ENCODE results near the gene LEF1.

LEF1 gene

DNA sequence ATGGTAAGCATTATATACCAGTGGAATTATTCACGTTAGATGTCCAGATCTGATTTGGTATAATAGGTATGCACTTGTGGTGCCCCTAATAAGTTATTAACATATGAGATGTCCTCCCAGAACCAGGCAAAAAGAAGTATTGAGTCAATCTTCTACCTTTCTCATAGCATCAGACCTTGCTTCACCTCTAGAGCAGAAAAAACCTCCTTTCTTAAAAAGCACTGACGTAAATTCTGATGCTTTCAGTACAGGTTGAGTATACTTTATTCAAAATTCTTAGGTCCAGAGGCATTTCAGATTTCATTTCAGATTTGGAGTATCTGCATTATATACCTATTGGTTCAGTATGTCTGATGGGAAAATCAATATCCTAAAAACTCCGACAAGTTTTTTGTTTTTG lies 22.4 kb downstream of the LEF1 start:
- DNase-seq, result no peak

DNA sequence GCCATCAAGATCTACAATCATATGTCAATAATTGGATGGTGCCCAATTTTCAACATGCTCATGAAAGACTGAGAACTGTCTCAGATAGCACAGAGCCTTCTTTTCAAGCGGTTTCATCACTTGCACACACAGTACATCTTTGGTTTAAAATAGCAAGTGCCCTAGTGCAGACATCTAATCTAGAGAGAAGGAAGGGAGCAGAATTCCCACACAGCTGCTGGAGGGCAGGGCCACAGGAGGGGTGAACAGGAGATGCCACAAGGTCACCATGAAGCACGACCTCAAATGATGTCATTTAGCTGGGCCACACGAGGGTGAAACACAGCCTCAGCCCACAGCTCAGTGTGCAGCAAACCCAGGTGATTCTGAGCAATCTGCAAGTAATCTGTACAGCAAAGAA lies 24.3 kb downstream of the LEF1 start:
- DNase-seq, result no peak

DNA sequence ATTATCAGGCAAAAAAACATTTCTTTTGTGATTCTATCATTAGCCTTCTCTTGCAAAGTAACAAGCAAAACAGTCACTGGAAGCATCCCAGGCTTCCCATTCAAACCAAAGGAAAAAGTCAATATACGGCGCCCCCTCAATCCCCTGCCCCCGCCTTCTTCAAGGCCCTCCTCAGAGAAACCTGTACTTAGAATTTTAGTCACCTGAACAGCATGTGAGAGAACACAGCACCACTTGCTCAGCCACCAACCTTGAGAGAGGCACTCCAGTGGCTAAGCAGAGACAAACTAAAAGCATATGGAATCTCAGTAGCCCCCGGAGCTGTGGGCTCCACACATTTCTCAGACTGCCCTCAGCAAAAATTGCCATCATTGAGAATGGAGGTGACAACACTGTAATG lies 25.2 kb downstream of the LEF1 start:
- no peak for DNase-seq

DNA sequence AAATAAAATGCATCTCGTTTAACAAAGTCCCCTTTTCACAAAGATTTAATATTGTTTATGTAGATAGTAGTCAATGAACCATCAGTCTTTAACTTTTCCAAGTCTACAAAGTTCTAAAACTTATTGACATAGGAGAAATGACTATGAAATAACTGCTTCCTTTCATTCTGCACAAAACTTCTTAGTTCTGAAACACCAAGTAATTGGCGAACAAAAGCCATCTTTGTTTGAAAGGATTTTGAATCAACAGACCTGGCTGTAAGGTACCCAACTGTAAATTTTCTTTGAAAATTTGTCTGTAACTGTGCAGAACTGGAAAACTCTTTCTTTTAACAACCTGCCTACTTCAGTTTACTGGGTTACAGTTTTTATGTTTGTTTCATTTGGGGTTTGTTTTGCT lies 25.9 kb downstream of the LEF1 start:
- DNase-seq, result no peak

DNA sequence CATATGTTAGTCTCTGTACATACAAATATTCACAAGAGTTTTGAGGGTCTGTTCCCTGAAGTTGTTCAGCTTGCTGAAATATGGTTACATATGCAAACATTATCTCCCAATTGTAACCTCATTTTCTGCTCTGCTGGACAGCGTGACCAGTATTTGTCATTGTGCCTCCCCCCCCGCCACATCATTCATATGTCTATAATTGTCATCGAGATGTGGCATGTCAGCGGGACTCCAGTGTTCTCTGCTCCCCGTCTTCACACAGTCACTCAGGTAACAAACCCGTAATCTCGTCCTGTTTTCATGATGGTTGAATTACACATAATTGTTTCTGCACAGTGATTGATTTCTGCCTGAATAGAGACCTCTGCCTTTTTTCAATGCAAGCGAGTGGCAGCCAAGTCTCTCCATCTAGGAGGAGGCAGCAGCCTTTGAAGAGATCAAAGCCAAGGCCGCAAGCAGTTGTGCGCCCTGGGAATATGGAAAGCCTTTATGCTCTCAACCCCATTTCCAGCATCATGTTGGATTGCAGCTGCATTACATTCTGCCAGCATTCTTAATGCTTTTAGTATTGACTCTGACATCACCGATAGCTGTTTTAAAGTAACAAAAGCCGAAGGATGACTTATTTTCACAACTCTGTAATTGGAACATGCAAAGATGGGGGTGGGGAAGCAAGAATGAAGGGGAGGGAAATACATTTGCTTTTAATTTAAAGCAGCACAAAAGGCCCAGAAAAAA lies 27.4 kb downstream of the LEF1 start:
- DNase-seq, result no peak

DNA sequence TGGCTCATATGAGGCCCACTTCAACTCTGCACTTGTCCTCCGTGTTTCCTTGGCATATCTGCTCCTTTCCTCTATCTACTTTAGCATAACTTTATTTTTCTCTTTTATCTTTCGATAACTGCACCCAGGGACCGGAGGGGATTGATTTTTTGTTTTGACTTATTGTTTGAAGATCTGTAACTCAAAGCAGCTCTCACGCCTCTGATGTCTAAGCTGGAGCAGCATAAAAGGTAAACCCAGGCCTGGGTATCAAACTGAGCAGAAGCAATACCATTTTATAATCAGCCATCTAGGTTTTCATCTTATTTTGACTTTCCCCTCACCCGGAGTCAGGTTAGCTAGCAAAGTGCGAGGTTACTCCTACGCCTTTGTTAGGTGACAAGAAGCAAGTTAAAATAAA lies 28.4 kb downstream of the LEF1 start:
- DNase-seq, result no peak

DNA sequence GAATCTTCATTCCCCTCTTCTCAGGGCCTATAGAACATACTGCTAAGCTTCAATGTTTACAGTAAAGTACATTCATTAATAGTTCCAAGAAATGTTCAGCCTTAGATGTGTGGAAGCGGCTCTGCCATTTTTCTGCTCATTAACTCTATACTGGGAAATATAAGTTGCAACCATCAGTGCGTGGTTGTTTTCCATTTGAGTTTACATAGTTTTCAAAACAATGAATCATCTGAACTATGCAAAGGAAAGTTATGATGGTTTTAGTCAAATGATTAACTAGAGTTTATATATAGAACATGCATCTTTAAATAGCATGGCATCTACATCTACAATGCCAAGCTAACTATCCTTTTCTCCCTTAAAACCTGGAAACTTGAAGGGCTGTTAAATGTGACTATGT lies 29.6 kb downstream of the LEF1 start:
- peak; percentile 5 for DNase-seq

DNA sequence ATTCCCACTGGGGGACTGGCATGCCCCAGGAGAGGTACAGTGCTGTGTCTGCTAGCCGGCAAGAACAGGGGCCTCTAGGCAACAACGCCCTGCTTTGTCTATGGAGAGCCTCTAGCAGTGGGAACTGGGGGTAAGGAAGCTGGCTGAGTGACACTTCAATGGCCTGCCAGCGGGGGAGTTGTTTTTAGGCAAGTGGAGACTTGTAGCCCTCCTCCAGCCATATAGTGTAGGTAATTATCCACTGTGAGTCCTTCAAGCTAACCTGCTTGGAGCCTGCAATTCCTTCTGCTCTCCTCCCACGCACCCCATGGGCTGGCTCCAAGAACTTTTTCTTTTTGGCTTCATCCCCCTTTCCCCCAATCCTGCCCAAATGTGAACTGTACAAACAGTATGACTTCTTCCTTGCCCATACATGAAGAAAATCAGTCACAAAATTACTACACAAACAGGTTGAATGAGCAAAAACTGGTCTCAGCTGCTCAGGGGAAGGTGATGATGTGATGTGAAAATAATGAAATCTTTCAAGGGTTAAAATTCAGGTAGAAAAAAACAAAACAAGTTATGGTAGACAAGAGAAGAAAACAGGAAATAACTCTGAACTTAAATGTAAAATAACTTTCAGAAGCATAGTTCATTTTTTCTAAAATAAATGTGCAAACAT lies 33.1 kb downstream of the LEF1 start:
- no peak for DNase-seq

DNA sequence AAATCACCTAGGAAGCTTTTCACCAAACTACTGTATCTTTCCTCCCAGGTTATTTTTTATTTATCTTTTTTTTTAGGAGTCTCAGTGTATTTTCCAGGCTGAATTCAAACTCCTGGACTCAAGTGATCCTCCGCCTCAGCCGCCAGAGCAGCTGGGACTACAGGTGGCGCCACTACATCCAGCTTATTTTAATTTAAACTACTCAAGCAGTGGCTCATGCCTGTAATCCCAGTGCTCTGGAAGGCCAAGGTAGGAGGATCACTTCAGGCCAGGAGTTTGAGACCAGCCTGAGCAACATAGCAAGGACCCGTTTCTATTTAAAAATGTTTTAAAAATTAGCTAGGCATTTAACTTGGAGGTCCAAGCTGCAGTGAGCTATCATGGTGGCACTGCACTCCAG lies 37.8 kb downstream of the LEF1 start:
- no peak for DNase-seq

DNA sequence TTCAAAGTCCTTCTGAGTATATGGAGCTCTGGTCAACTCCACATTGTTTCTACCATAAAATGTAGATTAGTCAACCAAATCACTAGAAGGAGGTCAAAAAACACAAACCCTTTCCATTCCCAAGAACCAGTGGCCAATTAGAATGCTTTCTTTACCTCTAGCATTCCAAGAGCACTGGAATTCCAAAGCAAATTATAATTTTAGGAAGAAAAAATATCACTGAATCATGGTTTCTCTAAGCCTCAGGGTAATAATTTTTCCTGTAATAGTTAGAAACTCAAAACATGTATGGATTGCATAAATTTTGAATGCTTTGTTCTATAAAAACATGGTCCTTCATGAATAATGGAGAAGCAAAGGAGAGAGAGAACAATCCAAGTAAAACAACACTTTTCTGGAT lies 39.5 kb downstream of the LEF1 start:
- DNase-seq, result no peak

DNA sequence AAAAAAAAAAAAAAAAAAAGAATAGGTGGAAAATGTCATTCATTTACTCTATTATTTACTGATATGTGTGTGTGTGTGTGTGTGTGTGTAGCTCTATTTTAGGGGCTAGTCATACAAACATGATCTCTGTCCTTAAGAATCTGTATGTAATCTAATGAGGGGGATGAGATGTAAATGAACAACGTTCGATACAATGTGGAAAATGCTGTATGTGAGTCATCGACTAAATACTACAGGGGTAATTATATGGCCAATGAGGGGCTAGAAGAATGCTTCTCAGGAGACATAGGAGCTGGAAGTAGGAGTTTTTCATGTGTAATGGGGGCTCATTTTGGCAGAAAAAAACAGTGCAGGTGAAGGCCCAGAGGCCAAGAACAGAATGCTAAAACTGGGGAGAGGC lies 41.9 kb downstream of the LEF1 start:
- DNase-seq, result no peak

DNA sequence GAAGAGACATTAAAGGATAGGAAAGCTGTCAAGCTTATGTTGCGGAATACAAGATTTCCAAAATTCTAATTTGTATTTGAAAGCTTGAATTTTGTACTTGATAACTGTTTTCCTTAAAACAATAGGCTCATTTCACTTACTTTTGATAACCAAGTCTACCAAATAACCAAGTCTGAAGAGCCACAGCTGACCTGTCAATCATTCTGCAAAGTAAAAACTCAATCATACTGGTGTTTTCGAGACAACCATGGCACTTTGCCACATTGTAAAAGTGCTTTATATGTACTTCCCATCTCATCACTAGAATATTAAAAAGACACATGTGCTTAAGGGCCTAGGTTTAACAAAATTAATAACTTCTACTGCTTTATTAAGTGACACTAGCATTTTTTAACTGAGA lies 47.9 kb downstream of the LEF1 start:
- no peak for DNase-seq

DNA sequence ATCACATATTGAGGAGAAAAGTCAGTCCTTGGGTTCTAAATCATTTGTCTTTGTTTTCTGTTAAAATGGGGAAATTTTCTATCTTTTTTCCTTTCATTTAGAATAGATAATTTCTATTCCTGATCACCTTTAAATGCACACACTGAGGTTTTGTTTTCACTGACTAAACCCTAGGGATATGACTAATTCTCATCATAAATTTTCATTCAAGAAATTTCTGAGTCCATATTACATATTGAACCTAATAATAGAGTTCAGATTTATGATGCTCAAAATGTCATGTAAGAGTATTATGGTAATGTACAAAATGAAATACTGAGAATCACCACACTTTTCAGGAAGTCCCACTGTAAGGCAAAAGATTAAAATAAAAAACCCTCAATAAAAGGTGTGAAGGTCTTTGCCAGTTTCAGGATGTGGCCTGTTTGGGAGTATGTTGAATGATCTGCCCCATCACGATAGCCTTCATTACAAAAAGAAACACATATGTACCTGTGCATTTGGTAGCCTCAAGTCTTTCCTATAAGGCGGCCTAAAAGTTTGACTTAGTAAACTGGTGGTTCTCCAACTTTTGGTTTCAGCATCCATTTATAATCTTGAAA lies 49.4 kb downstream of the LEF1 start:
- DNase-seq, result no peak

DNA sequence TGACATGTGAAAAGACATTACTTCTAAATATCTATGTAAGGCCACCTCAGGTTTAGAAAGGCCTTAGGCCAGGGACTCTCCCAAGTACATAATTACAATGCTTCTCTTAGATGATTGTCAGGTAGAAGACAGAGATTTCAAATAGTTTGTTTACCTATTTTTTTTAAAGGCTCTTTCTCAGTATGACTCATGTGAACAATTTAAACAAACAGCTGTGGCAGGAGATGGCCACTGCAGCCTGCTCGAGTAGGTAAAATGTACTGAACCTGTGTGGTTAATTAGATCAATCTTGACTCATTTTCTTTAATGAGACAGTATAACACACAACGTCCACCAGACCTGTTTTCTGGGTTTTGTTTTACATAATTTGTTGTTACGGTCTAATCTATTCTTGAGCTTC lies 50.2 kb downstream of the LEF1 start:
- DNase-seq, result no peak

DNA sequence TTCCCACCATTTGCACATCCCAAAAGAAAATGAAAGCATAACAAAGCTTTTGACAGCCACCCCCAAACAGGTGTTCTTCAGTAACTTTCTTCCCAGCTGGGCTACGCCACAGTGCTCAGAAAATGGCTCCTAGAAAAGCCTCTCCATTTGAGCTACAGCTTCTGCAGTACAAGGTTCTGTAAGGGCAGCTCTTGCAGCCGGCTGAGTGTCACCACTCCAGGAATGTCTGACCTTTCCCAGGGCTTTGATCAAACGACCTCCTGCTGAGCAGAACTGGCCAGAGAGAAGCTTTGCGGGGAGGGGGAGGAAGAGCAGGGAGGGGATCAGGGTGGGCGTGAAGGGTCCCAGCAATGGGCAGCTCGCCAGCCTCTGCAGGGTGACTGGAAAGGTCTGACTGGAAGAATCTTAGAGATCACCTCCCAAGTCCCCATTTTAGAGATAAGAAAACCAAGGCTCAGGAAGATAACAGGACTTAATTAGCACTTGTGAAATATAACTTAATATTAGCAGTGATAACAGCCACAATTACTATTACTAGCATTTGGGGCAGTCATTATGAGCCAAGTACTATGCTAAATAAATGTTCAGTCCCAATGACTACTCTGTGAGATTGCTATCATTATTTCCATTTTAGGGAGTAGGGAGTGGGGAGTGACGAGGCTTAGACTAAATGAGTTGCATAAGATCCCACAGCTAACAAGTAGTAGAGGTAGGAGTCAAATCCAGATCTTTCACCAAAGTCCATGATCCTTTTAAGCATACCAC lies 51.1 kb downstream of the LEF1 start:
- no peak for DNase-seq

DNA sequence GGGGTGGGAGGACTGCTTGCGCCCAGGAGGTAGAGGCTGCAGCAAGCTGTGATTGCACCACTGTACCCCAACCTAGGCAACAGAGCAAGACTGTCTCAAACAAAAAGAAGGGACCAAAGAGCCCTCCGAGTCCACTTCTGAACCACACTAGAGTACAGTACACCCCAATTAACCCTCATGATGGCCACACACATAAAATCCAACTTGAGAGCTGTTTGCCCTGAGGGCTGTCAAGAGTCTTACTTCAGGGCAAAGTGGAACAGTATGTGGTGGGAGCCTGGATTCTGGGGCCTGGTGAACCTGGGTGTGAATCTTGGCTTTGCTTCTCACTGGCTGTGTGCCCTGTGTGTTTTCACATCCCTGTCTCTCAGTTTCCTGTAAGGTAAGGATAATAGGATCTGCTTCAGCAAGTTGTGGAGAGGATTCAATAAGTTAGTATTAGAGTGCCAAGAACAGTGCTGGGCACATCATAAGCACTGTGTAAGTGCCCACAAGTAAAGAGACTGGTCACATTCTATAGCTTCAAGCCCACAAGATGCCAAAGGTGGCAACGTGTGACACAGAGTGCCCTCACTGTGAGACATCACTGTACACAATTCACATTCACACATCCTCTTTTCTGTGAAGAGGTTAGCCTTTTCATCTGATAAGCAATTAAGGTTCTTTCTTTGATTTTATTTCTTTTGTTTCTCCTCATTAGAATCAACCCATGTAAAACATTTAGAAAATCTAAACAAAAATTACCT lies 52.1 kb downstream of the LEF1 start:
- DNase-seq, result no peak

DNA sequence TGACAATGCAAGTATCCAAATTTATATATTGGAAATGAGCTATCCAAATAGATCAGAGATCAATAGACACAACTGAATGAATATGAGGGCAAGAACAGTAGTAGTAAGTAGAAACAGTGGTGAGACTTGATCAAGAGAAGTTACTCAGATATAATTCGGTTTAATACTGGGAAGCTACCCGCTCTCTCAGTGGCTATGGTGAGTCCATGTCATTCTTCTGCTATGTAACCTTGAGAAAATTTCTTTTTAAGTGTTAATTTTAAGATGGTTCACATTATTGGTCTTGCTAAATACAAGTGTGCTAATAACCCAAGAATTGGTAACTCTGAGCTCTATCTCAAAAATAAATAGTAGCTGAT lies 53.6 kb downstream of the LEF1 start:
- DNase-seq, result no peak

DNA sequence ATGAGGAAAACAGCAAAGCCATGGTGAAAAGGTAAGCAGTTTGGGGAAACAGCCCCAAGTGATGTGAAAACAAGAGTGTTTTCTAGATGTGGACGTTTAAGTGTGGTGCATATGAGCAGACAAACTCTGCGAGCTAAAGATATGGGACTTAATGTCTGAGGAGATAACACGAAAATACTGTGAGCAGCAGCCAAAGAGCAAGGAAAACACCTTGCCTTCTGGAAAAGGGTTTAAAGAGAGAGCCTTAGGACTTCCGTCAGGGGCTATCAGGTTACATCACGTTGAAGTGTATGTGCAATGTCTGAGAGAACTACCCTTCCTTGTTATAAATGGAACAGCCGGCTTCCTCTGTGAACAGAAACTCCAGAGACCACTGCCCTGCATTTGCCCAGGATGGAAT lies 54.2 kb downstream of the LEF1 start:
- DNase-seq, result no peak

DNA sequence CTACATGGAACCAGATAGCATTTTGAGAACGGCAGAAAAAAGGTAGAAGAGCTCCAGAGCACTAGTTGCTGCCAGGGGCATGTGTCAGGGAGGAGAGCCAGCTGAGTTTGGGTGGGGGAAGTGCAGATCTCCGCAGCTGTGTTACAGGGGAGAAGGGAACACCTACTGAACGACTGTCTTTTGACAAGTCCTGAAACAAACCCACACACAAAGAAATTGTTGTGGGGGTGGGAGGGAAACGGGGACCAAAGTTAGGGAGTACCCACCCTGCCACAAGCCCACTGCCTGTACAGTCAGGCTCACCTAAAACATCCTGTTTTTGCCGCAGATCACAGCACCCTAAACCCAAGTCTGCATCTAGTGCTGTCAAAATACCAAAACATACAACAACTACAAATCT lies 55.5 kb downstream of the LEF1 start:
- no peak for DNase-seq

DNA sequence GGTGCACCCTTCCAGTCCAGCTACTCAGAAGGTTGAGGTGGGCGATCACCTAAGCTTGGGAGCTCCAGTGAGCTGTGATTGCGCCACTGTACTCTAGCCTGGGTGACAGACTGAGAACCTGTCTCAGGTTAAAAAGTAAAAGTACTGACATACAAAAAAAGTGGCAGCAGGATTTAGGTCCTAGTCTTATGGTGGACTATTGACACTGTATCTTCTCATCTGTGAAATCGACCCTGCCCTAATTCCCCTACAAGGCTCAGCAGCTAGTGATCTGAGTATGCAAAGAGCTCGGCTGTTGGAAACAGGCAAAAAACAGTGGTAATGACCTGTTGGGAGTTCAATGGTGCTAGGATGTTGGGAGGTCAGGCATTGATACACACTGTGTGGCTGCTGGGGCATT lies 57.0 kb downstream of the LEF1 start:
- DNase-seq, result no peak

DNA sequence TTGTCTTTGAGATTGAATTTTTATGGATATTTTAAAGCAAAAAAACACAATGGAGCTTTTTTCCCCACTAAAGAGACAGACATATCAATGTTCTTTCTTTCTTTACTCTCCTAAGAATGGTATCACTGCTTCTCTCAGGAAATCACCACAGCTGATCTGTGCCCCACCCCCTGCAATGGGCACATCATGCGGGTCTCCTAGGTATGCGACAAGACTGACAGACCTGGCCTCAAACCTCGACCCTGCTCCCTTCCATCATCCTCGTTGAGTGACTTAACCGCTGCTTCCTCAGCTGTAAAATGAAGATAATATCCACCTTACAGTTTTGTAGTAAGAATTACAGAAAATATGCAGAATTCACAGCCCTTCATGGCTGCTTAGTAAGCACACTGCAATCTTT lies 58.3 kb downstream of the LEF1 start:
- DNase-seq, result no peak

DNA sequence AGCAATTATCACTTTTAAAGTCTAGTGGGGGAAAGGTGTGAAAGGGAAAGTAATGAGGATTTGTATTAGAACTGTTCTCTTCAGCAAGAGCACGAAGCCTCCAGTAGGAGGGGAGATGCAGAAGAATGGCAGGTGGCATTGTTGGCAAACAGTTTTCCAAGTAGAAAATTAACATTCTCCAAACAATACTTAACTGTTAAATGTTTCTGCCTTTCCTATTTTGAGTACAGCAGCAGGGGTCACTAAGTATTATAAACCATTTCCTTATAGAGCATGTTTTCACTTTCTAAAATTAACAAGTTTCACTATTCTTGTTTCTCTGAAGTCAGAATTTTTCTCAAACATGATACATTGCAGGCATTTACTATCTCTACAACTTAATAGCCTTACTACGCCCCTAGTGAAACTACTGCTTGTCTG lies 58.7 kb downstream of the LEF1 start:
- no peak for DNase-seq

DNA sequence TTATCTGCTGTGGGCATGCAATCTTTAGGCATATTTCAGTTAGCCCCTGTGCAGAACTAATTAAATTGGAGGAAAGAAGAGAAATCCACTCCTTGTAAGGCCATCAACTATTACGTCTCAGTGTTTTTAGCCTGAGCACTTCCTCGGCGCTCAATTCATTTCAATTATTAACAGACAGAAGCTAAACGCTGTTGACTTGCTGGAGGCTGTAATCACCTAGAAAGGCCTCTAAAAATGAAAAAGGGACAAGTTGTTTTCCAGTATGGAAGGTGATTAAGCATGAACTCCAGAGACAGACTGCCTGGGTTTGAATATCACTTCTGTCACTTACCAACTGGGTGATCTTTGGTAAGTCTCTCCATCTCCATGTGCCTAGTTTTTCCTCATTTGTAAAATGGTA lies 59.6 kb downstream of the LEF1 start:
- DNase-seq, result no peak
